GM18507 (cell line): ENCODE measurements around the gene PARN.
"Not testable (repeated sequence)": the region's sequence is repeated elsewhere in the genome, so short reads cannot be mapped to it uniquely, and the experiment has no call there.

Experiments used
- DNase-seq: peaks from one replicate; pipeline ENCODE4 v3.0.0; 2011; ENCODE audit warnings: low read depth; ENCODE audit not compliant: insufficient read length; ENCODE audit errors: extremely low spot score
- FAIRE-seq: peaks from 2 replicates; lab custom pipeline; 2011; peaks lifted over from hg19 to GRCh38; lab: Jason Lieb, UNC

The PARN gene

DNA sequence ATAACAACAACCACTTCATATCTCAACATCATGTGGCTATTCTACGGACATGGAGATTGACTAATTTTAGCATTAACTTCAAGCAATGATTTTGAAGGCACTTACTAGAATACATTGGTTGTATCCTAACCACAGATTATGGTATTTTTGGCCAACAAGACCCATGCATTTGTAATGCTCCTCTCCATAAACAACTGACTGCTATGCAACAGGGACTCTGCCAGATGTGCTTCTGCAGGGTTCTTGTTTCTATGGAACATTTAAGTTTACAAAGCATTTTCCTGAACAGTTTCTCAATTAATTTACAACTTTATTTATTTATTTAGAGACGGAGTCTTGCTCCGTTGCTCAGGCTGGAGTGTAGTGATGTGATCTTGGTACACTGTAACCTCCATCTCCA is 178.0 kb downstream of the PARN start:
- DNase-seq: no peak
- FAIRE-seq: no peak

DNA sequence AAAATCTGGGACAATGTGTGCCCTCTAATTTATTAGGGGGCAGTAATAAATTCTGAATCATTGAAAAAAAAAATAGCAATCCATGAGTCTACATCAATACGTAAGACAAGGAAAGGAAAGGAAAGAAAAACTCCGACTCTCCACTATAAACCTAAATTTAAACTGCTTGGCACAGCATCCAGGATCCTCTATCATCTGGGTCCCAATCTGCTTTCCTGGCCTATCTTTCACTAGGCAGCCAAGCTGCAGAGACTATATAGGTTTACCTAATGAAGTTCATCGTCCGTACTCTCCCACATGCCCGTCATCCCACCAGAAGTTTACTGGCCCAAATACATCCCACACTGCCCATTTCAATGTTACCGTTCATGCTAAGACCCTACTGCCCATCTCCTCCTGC is 179.2 kb downstream of the PARN start:
- DNase-seq (no peak), FAIRE-seq (no peak)

DNA sequence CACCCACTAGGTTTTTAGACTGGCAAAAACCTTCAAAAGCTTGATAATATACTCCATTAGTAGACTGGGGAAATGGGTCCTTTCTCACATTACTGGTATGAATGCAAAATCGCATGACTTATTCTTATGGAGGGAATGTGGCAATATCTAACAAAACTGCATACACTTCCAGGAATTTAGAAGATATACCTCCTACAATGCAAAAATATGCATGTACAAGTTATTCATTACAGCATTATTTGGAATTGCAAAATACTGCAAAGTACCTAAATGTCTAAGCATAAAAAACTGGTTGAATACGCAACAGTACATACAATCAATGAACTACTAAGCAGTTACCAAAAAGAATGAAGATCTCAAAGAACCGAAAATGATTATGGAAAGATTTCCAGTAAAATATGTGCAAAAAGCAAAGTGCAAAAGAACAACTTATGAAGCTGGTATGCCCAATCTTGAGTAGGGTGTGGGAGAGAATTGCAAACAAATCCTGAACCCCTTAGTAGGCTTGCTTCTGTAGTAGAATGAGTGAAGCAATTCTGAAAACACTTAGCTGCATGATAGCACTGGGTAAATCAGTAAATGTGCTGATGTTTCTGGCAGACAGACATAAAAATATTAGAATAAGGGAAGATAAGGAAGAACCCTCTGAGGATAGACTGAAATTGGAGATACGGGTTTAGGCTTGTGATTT is 180.1 kb downstream of the PARN start:
- DNase-seq: no peak
- no peak for FAIRE-seq

DNA sequence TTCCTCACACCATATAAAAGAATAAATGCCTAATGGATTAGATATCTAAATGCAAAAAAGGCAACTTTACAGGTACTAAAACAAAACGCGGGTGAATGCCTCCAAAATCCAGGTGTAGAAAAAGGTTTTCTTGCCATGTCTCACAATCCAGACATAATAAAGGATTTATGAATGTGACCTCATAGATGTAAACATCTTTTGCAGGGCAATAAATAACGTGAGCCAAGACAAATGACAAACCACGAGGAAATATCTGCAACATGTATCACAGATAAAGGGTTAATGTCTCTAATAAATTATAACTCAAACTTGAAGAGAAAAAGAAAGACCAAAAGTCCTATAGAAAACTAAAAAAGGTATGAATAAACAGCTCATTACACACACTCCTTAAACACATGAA is 180.7 kb downstream of the PARN start:
- FAIRE-seq: no peak
- DNase-seq: no peak

DNA sequence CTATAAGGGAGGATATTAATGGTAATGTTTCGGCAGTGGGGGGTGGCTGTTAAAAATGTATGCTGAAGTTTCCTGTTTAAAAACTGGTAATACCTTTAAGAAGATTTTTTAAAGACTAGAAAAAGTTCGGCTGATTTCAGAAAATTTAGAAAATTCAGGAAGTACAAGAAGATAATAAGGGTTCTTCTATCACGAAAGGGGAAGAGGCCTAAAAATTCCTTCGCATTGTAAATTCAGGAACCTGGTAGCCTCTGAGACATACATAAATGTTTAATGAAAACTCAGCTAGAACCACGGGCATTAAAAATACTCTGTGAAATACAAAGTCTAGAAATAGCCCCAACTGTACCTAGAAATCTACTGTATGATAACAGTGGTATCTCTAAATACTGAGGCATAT is 181.2 kb downstream of the PARN start:
- FAIRE-seq (no peak), DNase-seq (no peak)

DNA sequence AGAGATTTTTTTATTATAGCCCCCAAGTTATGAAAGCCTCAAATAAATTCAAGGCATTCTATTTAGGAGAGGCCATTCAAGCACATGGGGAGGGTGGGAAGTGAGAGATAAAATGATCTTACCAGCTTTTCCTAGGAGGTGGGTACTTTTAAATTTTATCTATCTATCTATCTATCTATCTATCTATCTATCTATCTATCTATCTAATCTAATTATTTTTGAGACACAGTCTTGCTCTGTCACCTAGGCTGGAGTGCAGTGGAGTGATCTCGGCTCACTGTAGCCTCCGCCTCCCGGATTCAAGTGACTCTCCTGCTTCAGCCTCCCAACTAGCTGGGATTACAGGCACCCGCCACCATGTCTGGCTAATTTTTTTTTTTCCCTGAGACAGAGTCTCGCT is 182.3 kb downstream of the PARN start:
- FAIRE-seq (no peak), DNase-seq (no peak)

DNA sequence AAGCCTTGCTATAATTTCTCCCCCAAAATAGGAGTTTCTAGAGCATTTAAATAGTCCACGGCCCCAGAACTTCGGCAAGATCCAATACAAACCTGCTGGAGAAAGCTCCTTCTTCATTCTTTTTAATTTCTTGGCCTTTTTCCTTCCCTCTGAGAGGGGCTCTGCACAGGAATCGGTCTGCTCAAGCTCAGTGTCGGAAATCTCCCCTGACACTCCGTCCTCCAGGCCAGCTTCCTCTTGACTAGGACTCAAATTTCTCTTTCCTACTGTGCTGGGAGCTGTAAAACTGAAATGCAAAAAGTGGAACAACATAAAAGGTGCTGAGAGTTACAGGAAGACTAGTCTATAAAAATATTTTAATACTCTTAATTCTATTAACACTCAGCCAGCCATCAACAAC is 183.3 kb downstream of the PARN start:
- FAIRE-seq: no peak

DNA sequence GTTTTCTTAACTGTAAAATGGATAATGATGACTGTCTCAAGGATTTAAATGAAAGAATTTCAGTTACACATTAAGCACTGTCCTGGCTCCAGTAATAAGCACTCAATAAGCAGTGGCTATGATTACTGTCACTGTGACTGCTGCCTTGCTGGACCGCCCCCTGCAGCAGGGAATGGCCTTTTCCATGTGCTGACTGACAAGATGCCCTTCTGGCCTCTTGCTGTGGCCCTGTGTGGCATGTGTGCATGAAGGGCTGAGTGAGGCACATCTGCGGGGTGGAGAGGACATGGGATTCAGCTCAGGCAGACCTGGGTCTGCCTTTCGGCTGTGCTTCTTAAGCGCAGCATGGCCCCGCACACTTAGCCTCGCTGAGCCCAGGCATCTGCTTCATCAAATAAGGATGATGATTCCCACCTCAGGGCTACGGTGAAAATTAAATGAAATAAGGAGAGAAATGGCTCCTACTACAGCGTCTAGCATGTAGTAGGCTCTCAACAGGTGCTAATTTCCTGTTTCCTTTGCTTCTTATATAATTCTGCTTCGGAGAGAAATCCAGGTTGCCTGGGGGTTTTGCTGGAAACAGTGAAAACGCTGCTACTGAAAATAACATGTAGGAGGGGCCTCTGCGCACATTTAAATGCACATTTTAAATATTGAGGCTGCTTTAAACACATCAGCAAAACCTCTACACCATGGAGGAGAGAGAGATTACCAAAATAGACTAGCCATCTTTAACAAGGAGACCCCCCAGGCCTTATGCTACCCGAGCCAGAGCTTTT is 183.9 kb downstream of the PARN start:
- no peak for FAIRE-seq
- no peak for DNase-seq

More for the DNA sequence above, 183.3 kb downstream of the PARN start:
- no peak for DNase-seq

DNA sequence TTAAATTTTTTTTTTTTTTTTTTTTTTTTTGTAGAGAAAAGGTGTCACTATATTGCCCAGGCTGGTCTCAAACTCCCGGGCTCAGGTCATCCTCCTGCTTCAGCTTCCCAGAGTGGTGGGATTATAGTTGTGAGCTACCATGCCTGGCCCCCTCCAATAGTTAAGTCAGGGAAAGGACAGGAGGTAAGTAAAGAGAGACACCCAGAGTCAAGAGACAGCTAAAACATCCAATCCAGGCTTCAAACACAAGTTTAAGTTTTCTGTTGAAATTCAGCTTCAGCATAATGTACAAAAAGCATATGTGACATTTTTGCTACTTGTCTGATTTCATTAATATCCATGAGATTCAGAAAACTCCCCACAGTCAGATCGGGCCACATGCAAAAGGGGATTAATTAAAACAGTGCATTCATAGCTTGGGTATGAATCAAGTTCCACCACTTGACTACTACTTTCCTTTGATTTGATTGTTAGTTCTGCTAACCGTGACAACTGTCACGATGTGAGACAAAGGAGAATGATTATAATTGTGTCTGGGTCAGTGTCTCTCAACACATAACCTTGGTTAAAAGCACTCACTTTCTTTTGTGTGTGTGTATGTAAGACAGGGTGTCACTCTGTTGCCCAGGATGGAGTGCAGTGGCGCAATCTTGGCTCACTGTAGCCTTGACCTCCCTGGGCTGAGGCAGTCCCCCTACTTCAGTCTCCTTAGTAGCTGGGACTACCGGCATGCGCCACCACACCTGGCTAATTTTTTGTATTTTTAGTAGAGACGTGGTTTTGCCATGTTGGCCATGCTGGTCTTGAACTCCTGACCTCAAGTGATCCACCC is 184.9 kb downstream of the PARN start:
- DNase-seq: no peak
- no peak for FAIRE-seq

DNA sequence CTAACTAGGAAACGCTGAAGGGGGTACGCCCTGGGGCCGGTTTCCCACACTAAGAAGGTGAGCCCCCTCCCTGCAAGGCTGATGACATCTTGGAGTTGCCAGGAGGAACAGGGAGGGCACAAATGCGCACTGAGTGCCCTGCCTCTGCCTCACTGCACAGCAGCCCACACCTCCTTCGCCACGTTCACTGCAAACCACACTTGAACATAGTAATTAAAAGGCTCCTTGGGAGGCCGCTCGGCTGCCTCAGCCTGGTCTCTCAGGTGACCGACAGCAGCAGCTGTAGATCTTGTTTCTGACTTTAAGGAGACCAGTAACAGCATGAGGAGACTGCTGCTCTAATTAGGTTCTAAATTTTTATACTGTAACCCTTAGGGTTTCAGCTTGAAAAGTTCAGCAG is 188.5 kb downstream of the PARN start:
- DNase-seq, FAIRE-seq: not testable (repeated sequence)

DNA sequence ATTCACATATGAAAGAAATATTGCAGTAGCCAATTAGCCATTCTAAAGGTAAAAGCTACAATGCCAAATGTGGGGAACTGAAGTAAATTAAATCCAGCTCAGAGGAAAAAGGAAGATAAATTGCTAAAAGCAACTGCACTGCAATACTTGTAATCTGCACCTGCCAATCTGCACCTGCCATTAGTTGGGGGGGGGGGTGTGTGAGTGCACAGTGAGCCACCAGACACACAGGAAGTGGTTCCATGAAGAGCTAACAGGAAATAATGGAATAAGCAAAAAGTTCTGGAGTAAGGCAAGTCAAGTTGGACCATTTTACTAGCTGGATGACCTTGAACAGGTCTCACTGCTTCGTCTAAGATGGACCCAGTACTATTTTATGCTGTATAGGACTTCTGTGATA is 191.8 kb downstream of the PARN start:
- DNase-seq (no peak), FAIRE-seq (no peak)

DNA sequence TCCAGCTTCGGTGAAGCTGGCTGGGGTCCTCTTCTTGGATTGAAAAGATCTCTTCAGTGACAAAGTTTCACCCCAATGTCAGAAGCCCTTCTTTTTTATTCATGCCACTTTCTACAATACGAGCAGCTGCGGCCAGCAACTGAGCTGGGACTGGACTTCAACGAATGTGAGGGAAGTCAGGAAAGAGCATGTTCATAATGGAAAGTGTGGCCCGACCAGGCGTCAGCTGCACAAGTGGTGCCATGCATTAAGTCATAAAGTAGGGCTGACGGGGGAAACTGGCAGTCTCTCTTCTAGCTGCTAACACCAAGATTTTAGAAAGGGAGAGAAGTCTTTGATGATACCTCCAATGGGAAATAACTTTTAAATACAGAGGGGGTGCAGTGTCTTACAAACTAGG is 192.6 kb downstream of the PARN start:
- DNase-seq: no peak
- no peak for FAIRE-seq

DNA sequence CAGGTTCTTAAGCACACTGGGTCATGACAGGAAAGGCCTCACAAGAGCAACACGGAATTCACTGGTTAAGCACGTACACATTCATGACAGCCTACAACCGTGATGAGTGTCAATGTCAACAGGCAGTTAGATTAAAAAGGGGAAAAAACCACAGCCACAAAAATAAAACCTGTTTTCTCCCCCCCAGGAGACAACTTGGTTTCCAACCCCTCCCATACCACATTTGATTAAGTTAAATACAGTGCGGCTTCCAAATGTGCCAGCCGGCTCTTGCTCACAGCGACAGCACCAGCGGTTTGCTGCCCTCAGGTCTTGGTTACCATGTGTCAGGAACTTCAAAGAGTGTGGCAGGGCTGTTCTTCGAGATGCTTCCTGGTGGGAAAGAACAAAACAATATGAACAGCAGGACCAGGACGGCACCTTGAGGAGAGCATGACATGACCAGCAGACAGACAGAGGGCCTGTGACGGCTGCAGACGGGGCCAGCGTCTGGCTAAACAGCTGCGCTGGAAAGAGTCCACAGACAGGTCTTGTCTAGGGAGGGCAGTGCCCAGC is 193.6 kb downstream of the PARN start:
- DNase-seq (no peak), FAIRE-seq (no peak)

DNA sequence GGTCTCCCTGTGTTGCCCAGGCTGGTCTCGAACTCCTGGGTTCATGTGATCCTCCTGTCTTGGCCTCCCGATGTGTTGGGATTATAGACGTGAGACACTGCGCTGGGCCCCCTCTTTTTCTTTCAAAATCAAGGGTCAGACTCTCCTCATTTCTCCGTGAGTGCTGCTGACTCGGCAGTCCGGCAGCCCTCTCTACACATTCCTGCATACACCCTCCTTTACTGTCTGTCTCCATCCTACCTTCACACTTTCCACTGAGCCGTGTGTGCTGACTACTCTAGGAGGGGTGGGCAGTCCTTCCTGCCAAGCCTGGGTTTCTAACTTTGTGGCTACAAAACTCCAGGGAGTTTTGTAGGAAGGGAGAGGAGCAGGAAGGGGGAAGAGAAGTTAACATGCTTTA is 195.2 kb downstream of the PARN start:
- DNase-seq (no peak), FAIRE-seq (no peak)

DNA sequence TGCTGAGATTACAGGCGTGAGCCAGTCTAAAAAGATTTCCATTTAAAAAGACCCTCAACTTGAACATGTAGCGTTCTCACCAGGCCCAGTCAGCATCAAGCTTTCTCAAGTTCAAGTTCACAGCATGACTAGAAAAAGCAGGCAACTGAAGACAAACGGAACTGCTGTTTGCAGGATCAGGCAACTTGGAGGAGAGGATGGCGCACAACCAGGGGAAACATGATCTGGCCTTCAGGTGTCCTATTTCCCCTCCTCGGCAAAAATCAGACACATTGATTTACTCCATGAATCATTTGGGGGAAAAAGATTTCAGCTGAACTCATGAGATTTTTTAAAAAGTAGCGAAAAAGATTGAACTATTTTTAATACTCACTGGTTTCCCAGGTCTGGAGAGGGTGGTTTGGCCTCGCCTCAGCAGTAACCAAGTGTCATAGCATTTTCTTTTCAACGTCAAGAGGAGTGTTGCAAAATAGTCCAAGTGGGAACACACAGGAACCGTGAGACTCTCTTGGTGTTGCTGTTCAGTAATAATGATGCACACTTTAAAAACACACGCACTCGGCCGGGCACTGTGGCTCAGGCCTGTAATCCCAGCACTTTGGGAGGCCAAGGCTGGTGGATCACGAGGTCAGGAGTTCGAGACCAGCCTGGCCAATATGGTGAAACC is 201.0 kb downstream of the PARN start:
- not testable (repeated sequence) for FAIRE-seq, DNase-seq

DNA sequence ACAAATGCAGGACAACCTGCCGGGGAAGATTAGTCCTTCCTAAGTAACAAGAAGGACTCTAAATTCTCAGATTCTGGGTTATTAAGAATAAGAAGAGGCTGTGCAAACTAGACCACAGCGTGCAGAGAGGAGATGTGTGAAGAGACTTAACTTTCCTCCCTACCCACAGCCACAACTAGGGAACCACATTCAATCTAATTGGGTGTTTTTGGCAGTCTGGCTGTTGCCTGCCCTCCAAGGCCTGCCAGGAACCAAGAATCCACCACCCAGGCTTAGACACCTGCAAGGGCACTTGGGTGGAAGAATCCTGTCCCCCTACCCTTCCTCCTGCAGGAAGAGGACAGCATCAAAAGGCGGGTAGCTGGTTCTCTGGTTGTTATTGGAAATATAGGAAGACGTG is 202.0 kb downstream of the PARN start:
- DNase-seq (no peak), FAIRE-seq (no peak)

DNA sequence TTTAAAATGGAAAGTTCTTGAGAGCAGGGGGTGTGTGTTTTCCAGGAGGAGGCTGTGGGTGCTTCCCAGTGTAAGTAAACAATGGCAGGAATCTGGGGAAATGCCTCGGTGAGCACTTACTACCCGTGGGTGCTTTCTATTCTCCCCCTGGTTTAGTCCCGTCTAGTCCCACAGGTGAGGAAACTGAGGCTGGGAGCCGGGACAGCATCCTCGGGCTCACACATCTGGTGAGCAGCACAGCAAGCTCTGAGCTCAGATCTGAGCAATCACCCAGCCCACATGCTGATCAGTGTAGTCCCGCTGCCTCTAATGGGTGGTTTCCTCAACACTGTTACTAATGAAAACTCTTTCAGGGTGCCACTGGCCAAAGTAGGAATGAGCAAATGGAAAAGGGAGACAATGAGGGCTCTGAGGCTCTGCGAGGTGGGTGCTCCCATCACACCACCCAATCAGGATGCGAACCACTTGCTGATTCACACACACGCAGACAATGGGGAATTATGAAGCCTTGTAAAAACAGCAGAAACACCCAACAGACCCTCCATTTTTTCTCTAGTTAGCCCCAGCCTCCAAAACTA is 202.6 kb downstream of the PARN start:
- FAIRE-seq (no peak), DNase-seq (no peak)

DNA sequence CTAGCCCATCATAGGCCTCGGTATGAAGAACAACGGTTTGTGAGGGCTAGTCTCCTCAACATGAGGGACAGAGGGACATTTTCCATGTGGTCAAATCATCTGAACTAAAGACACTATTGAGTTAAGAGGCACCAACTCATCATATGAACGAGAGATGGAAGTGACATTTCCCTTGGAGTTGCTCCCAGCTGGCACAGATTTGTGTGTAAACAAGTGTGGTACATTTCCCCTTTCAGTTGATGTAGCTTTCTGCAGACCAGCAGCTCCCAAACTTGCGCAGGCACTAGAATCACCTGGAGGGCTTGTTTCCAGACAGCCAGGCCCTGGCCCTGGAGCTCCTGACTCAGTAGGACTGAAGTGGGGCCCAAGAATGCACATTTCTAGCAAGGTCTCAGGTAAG is 205.5 kb downstream of the PARN start:
- no peak for FAIRE-seq
- no peak for DNase-seq

DNA sequence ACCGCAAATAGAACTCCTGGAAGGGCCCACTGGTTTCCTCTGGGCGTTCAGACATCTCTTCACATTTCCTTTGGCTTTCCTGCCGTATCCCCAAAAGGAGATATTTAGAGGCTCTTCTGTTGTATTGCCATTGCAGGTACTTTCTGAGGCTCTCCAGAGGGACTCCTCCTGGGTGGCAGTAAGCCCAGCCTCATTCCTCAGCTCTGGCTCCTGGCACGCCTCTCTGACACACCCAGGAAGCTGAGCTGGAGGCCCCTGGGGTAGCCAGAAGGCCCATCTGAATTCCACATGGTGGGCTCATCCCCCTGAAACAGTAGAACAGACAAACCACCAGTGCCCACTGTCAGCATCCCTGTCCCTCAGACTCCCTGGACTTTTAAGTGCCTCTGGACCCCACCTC is 206.7 kb downstream of the PARN start:
- FAIRE-seq (no peak), DNase-seq (no peak)
